ENCODE results near the gene KDELR1. TPM values are rescaled to one million over a fixed set of nuclear protein-coding genes. Genes with fewer than 3 reads are reported as not detected.

Gene KDELR1
- total RNA-seq, 1 experiment from 2014 or later, result 200 TPM

- TF ChIP-seq EZH2 (IDR thresholded peaks at IDR 0.05; ENCODE audit: borderline replicate concordance, low read depth, low read length, poor library complexity, severe bottlenecking) (no peak), CTCF (conservative IDR thresholded peaks at IDR 0.05; ENCODE audit: low read depth, low read length) (no peak)
- H3K27ac ChIP-seq (ENCODE audit: low read depth, low read length, poor library complexity, severe bottlenecking), result no peak overlapping the region
- H3K4me3 ChIP-seq (ENCODE audit: low read depth, low read length, poor library complexity, severe bottlenecking), result no peak overlapping the region
- intact Hi-C loops (cut with micrococcal nuclease; ENCODE audit: unreplicated experiment), result no loop called here
- CTCF ChIA-PET, result no interaction called here
- no TSS peak for BruUV-seq (replicated peaks)
- POLR2A ChIA-PET (ENCODE audit: low non-redundant PET), result no interaction called here
- peaks cover 53% of the 10 kb centered on the region for H3K36me3 ChIP-seq (ENCODE audit: insufficient read depth, low read length, poor library complexity, severe bottlenecking)
- DNase-seq (ENCODE audit: low spot score), result no peak
- H3K9me3 ChIP-seq (ENCODE audit: low read depth, low read length, poor library complexity, severe bottlenecking), result no peaks in the 10 kb centered on the region
- H3K4me1 ChIP-seq (ENCODE audit: insufficient read depth, low read length, poor library complexity, severe bottlenecking), result no peaks in the 10 kb centered on the region
- H3K27me3 ChIP-seq (replicated peaks; ENCODE audit: insufficient read depth, low read depth, low read length, poor library complexity), result no peaks in the 10 kb centered on the region
Measured at GRCh38 chr19:48382286-48382685, 9.1 kb downstream of the KDELR1 start.

- Histone ChIP-seq H3K4me3 (ENCODE audit: low read depth, low read length, poor library complexity, severe bottlenecking) (no peak overlapping the region), H3K9me3 (ENCODE audit: low read depth, low read length, poor library complexity, severe bottlenecking) (no peaks in the 10 kb centered on the region), H3K36me3 (ENCODE audit: insufficient read depth, low read length, poor library complexity, severe bottlenecking) (peaks cover 44% of the 10 kb centered on the region), H3K27ac (ENCODE audit: low read depth, low read length, poor library complexity, severe bottlenecking) (no peak overlapping the region), H3K4me1 (ENCODE audit: insufficient read depth, low read length, poor library complexity, severe bottlenecking) (no peaks in the 10 kb centered on the region), H3K27me3 (replicated peaks; ENCODE audit: insufficient read depth, low read depth, low read length, poor library complexity) (no peaks in the 10 kb centered on the region)
- intact Hi-C loops (cut with micrococcal nuclease; ENCODE audit: unreplicated experiment), result no loop called here
- ChIA-PET CTCF (no interaction called here), POLR2A (ENCODE audit: low non-redundant PET) (no interaction called here)
- TF ChIP-seq CTCF (conservative IDR thresholded peaks at IDR 0.05; ENCODE audit: low read depth, low read length), result no peak
- no peak for TF ChIP-seq EZH2 (IDR thresholded peaks at IDR 0.05; ENCODE audit: borderline replicate concordance, low read depth, low read length, poor library complexity, severe bottlenecking)
- BruUV-seq (replicated peaks), result no TSS peak
- DNase-seq (ENCODE audit: low spot score), result no peak
Measured at GRCh38 chr19:48381178-48381950, 10.0 kb downstream of the KDELR1 start.

- Histone ChIP-seq H3K4me3 (ENCODE audit: low read depth, low read length, poor library complexity, severe bottlenecking) (no peak overlapping the region), H3K9me3 (ENCODE audit: low read depth, low read length, poor library complexity, severe bottlenecking) (no peaks in the 10 kb centered on the region), H3K27ac (ENCODE audit: low read depth, low read length, poor library complexity, severe bottlenecking) (peak overlapping the region; percentile 32), H3K36me3 (ENCODE audit: insufficient read depth, low read length, poor library complexity, severe bottlenecking) (peaks cover 24% of the 10 kb centered on the region), H3K27me3 (replicated peaks; ENCODE audit: insufficient read depth, low read depth, low read length, poor library complexity) (no peaks in the 10 kb centered on the region), H3K4me1 (ENCODE audit: insufficient read depth, low read length, poor library complexity, severe bottlenecking) (no peaks in the 10 kb centered on the region)
- POLR2A ChIA-PET (ENCODE audit: low non-redundant PET), result no interaction called here
- CTCF ChIA-PET, result interaction anchor here (0.7 kb wide), 1 partner anchor 1770 kb away, joined by 3 read pairs; no protein-coding TSS in a partner anchor
- DNase-seq (ENCODE audit: low spot score), result no peak
- intact Hi-C loops (cut with micrococcal nuclease; ENCODE audit: unreplicated experiment), result no loop called here
- no peak for TF ChIP-seq CTCF (conservative IDR thresholded peaks at IDR 0.05; ENCODE audit: low read depth, low read length)
- TF ChIP-seq EZH2 (IDR thresholded peaks at IDR 0.05; ENCODE audit: borderline replicate concordance, low read depth, low read length, poor library complexity, severe bottlenecking), result no peak
- no TSS peak for BruUV-seq (replicated peaks)
Measured at GRCh38 chr19:48379058-48379457, 12.3 kb downstream of the KDELR1 start.
